SK-N-SH (cell line): ENCODE data around the gene KIFC3. TPM values are rescaled to one million over a fixed set of nuclear protein-coding genes. Genes with fewer than 3 reads are reported as not detected.
A peak's percentile ranks its signal among the peaks of the same experiment; 100 is the strongest.

ENCODE experiments used
- CTCF ChIA-PET: fragments of 300-600, 350-600 bp; formaldehyde crosslinking; extraction: SDS; loops from one replicate; lab custom pipeline; 2021; lab: Yijun Ruan, JAX
- POLR2A ChIA-PET: fragments of 350-600 bp; sonication (Branson Sonifier 250); formaldehyde crosslinking; extraction: SDS; loops from one replicate; lab custom pipeline; 2020; ENCODE audit warnings: antibody characterized with exemption, inconsistent platforms; lab: Yijun Ruan, JAX
- DNase-seq: peaks from one replicate; pipeline ENCODE4 v3.0.0; 2012
- H2AFZ ChIP-seq: fragments of 200-600 bp; sonication (generic); 2 replicates; pipeline ENCODE4 v1.8.1; 2016; ENCODE audit warnings: antibody characterized with exemption, mild to moderate bottlenecking, low read depth
- H3F3A ChIP-seq: fragments of 200-600 bp; sonication (generic); replicated peaks from 2 replicates; pipeline ENCODE3; 2016; ENCODE audit warnings: antibody characterized with exemption, mild to moderate bottlenecking; ENCODE audit not compliant: insufficient read depth
- H3K27ac ChIP-seq, 2 experiments: fragments of 200-500 bp in 1 of 2; fragments of 200-600 bp in 1 of 2; sonication (Bioruptor generic) in 1 of 2; sonication (generic), shearing (Covaris generic) in 1 of 2; 2 replicates each; pipeline versions ENCODE4 v1.5.1 to v1.6.1; 2014 to 2016; ENCODE audit warnings: low read depth in 2 of 2, inconsistent platforms in 1 of 2, low read length in 1 of 2, mild to moderate bottlenecking in 1 of 2, mixed read lengths in 1 of 2
- H3K27me3 ChIP-seq: fragments of 200-600 bp; sonication (generic), shearing (Covaris generic); 2 replicates; pipeline ENCODE4 v1.6.1; 2016; ENCODE audit warnings: mixed run types; ENCODE audit not compliant: insufficient read depth
- H3K36me3 ChIP-seq, 2 experiments: fragments of 200-500 bp in 1 of 2; fragments of 200-600 bp in 1 of 2; sonication (Bioruptor generic) in 1 of 2; sonication (generic) in 1 of 2; replicated peaks in 1 of 2; 2 replicates each; pipeline versions ENCODE3 to v1.5.1; 2014 to 2016; ENCODE audit warnings: low read length in 1 of 2, mild to moderate bottlenecking in 1 of 2; ENCODE audit not compliant: insufficient read depth in 2 of 2, control insufficient read depth in 1 of 2
- H3K4me1 ChIP-seq, 2 experiments: fragments of 200-500 bp in 1 of 2; fragments of 200-600 bp in 1 of 2; sonication (Bioruptor generic) in 1 of 2; sonication (generic), shearing (Covaris generic) in 1 of 2; 2 replicates each; pipeline versions ENCODE4 v1.5.1 to v1.6.1; 2014 to 2016; ENCODE audit warnings: low read depth in 1 of 2, low read length in 1 of 2, mixed run types in 1 of 2; ENCODE audit not compliant: insufficient read depth in 2 of 2, control insufficient read depth in 1 of 2
- H3K4me2 ChIP-seq: fragments of 200-600 bp; sonication (generic), shearing (Covaris generic); 2 replicates; pipeline ENCODE4 v1.6.1; 2017; ENCODE audit warnings: mixed run types
- H3K4me3 ChIP-seq, 2 experiments: fragments of 200-500 bp in 1 of 2; fragments of 200-600 bp in 1 of 2; sonication (Bioruptor generic) in 1 of 2; sonication (generic), shearing (Covaris generic) in 1 of 2; 2 replicates each; pipeline versions ENCODE4 v1.5.1 to v1.8.1; 2014 to 2016; ENCODE audit warnings: low read depth in 2 of 2, inconsistent platforms in 1 of 2, low read length in 1 of 2, mild to moderate bottlenecking in 1 of 2, mixed read lengths in 1 of 2, moderate library complexity in 1 of 2
- H3K79me2 ChIP-seq: fragments of 200-600 bp; sonication (generic); 2 replicates; pipeline ENCODE4 v1.8.1; 2017; ENCODE audit warnings: mild to moderate bottlenecking; ENCODE audit not compliant: insufficient read depth
- H3K9ac ChIP-seq: fragments of 200-600 bp; sonication (generic); 2 replicates; pipeline ENCODE4 v1.6.1; 2017; ENCODE audit warnings: mixed run types
- H3K9me2 ChIP-seq: fragments of 200-600 bp; sonication (generic); 2 replicates; pipeline ENCODE4 v1.6.1; 2017; ENCODE audit warnings: mixed run types
- H3K9me3 ChIP-seq: fragments of 200-600 bp; sonication (generic); 2 replicates; pipeline ENCODE4 v1.6.1; 2017; ENCODE audit warnings: mixed run types, mild to moderate bottlenecking, moderate library complexity
- H4K20me1 ChIP-seq: fragments of 200-600 bp; sonication (generic); 2 replicates; pipeline ENCODE4 v1.6.1; 2017; ENCODE audit warnings: mild to moderate bottlenecking, mixed run types; ENCODE audit not compliant: insufficient read depth
- CHD2 ChIP-seq: fragments of 150-350 bp; IDR thresholded peaks from 2 replicates; pipeline ENCODE4 v1.6.1; 2018; ENCODE audit warnings: low read length; ENCODE audit not compliant: partially characterized antibody
- ELF1 ChIP-seq: IDR thresholded peaks from 2 replicates; pipeline ENCODE4 v1.4.0; 2012
- EP300 ChIP-seq, 2 experiments: IDR thresholded peaks; 2 replicates each; pipeline versions ENCODE4 v1.4.0 to v1.6.1; 2012; ENCODE audit warnings: borderline replicate concordance in 1 of 2, low read depth in 1 of 2, low read length in 1 of 2
- FOSL2 ChIP-seq: IDR thresholded peaks from 2 replicates; pipeline ENCODE4 v1.4.0; 2012; ENCODE audit warnings: low read depth, mild to moderate bottlenecking, moderate library complexity, borderline replicate concordance
- FOXM1 ChIP-seq: IDR thresholded peaks from 2 replicates; pipeline ENCODE4 v1.4.0; 2012; ENCODE audit warnings: low read depth, mild to moderate bottlenecking
- GATA2 ChIP-seq: sonication (generic); formaldehyde crosslinking; IDR thresholded peaks from 2 replicates; pipeline ENCODE4 v1.5.0; 2020; ENCODE audit warnings: mild to moderate bottlenecking, missing genetic modification reagents
- JUND ChIP-seq: IDR thresholded peaks from 2 replicates; pipeline ENCODE4 v1.4.0; 2012
- MEF2A ChIP-seq: IDR thresholded peaks from 2 replicates; pipeline ENCODE4 v1.4.0; 2012; ENCODE audit warnings: low read depth, borderline replicate concordance
- MXI1 ChIP-seq: IDR thresholded peaks from 2 replicates; pipeline ENCODE4 v1.6.1; 2012; ENCODE audit warnings: mild to moderate bottlenecking, low read depth, low read length, improper control_type of control experiment
- NRF1 ChIP-seq: IDR thresholded peaks from 2 replicates; pipeline ENCODE4 v1.6.1; 2012; ENCODE audit warnings: low read depth, mild to moderate bottlenecking, low read length
- RAD21 ChIP-seq: IDR thresholded peaks from 2 replicates; pipeline ENCODE4 v1.6.1; 2012; ENCODE audit warnings: mild to moderate bottlenecking, low read length
- RCOR1 ChIP-seq: fragments of 150-350 bp; IDR thresholded peaks from 2 replicates; pipeline ENCODE4 v1.6.1; 2017; ENCODE audit warnings: antibody characterized with exemption, low read length
- RFX5 ChIP-seq: IDR thresholded peaks from 2 replicates; pipeline ENCODE4 v1.6.1; 2012; ENCODE audit warnings: mild to moderate bottlenecking, improper control_type of control experiment, low read length
- RXRA ChIP-seq: IDR thresholded peaks from 2 replicates; pipeline ENCODE4 v1.4.0; 2012; ENCODE audit warnings: low read depth, mild to moderate bottlenecking, borderline replicate concordance
- SIN3A ChIP-seq: IDR thresholded peaks from 2 replicates; pipeline ENCODE4 v1.6.1; 2012; ENCODE audit warnings: low read depth, mild to moderate bottlenecking, low read length, moderate library complexity, borderline replicate concordance
- SMC3 ChIP-seq: IDR thresholded peaks from 2 replicates; pipeline ENCODE4 v1.6.1; 2012; ENCODE audit warnings: low read depth, low read length, improper control_type of control experiment
- TAF1 ChIP-seq: IDR thresholded peaks from 2 replicates; pipeline ENCODE4 v1.6.1; 2012; ENCODE audit warnings: low read depth, mild to moderate bottlenecking, low read length, moderate library complexity, borderline replicate concordance
- TCF12 ChIP-seq: IDR thresholded peaks from 2 replicates; pipeline ENCODE4 v1.4.0; 2012
- TEAD4 ChIP-seq: IDR thresholded peaks from 2 replicates; pipeline ENCODE4 v1.4.0; 2012; ENCODE audit warnings: mild to moderate bottlenecking, borderline replicate concordance; ENCODE audit not compliant: insufficient read depth
- YY1 ChIP-seq: IDR thresholded peaks from 2 replicates; pipeline ENCODE4 v1.4.0; 2012; ENCODE audit warnings: low read depth, mild to moderate bottlenecking
- WGBS: methylation state at CpG from one replicate; pipeline ENCODE4 v1.1.6; 2017; ENCODE audit warnings: low lambda C conversion rate; 5-methylcytosine and 5-hydroxymethylcytosine counted together
- polyA plus RNA-seq, 3 experiments: library from polyadenylated mRNA; depleted of rRNA; stranded (reverse); fragments of >200 nt; gene quantifications; 2 replicates each; pipeline ENCODE4 v1.2.3, GENCODE V29; 2012
- TF ChIP-seq, protein P1 (sequence below): IDR thresholded peaks from 2 replicates; pipeline ENCODE4 v1.6.1; 2012; ENCODE audit warnings: mild to moderate bottlenecking, low read depth, low read length, moderate library complexity

Gene KIFC3
- polyA plus RNA-seq, 1 of the 3 experiments (the other 2 are of a cell fraction) = 65.4 TPM

- TF ChIP-seq RAD21 (no peak), SMC3 (no peak), FOSL2 (no peak), GATA2 (CRISPR knock-in tag) (no peak), FOXM1 (no peak), RCOR1 (no peak), RXRA (no peak), YY1 (no peak), ELF1 (no peak), TEAD4 (no peak), MEF2A (no peak), RFX5 (no peak), JUND (no peak), NRF1 (no peak)
- TF ChIP-seq, protein P1, sequence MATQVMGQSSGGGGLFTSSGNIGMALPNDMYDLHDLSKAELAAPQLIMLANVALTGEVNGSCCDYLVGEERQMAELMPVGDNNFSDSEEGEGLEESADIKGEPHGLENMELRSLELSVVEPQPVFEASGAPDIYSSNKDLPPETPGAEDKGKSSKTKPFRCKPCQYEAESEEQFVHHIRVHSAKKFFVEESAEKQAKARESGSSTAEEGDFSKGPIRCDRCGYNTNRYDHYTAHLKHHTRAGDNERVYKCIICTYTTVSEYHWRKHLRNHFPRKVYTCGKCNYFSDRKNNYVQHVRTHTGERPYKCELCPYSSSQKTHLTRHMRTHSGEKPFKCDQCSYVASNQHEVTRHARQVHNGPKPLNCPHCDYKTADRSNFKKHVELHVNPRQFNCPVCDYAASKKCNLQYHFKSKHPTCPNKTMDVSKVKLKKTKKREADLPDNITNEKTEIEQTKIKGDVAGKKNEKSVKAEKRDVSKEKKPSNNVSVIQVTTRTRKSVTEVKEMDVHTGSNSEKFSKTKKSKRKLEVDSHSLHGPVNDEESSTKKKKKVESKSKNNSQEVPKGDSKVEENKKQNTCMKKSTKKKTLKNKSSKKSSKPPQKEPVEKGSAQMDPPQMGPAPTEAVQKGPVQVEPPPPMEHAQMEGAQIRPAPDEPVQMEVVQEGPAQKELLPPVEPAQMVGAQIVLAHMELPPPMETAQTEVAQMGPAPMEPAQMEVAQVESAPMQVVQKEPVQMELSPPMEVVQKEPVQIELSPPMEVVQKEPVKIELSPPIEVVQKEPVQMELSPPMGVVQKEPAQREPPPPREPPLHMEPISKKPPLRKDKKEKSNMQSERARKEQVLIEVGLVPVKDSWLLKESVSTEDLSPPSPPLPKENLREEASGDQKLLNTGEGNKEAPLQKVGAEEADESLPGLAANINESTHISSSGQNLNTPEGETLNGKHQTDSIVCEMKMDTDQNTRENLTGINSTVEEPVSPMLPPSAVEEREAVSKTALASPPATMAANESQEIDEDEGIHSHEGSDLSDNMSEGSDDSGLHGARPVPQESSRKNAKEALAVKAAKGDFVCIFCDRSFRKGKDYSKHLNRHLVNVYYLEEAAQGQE = no peak
These were observed 5.8 kb upstream of the KIFC3 start for GRCh38 chr16:57807968-57808528.

DNA sequence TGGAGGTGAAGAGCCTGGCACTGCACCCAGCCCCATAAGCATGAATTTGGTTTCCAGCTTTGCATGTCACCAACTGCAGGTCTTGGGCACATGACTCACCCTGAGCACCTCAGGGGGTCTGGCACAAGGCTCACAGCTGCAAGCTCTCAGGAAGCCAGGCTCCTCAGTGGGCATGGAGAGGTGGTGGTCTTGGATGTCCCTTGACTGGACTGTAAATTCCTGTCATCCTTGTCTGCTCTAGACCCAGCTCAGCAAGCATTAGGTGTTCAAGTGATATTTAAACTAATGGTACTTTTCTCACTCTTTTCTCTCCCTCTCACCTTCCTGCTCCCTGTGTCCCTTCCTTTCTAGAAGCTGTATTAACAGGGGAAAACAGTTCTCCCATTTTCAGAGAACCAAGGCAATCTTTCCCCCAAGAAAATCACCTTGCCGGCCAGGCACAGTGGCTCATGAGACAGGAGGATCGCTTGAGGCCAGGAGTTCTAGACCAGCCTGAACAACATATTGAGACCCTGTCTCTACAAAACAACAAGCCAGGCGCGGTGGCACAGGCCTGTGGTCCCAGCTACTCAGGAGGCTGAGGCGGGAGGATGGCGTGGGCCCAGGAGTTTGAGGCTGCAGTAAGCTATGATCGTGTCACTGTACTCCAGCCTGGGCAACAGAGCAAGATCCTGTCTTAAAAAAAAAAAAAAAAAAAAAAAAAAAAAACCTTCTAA is 5.1 kb upstream of the KIFC3 start:
- WGBS = 72% methylated on average over 7 of the region's 7 CpGs
- POLR2A ChIA-PET = no interaction called here
- TF ChIP-seq FOSL2 = no peak
- no peak for TF ChIP-seq TAF1
- TF ChIP-seq TCF12 = no peak
- no peak for TF ChIP-seq MXI1
- TF ChIP-seq RFX5 = no peak
- TF ChIP-seq, protein P1 = no peak
- TF ChIP-seq ELF1 = no peak
- TF ChIP-seq MEF2A = no peak
- no peak for TF ChIP-seq RAD21
- TF ChIP-seq CHD2 = no peak
- no peak for TF ChIP-seq RCOR1
- no peak for TF ChIP-seq EP300 (IDR thresholded peaks at IDR 0.05; ENCODE audit: borderline replicate concordance in 1 of 2, low read depth in 1 of 2, low read length in 1 of 2)
- TF ChIP-seq SIN3A = no peak

More at GRCh38 chr16:57807968-57808528, 5.8 kb upstream of the KIFC3 start:
- H3K9me3 ChIP-seq = no peaks in the 10 kb centered on the region
- H2AFZ ChIP-seq = peak overlapping the region; percentile 89
- 3% methylated on average over 16 of the region's 16 CpGs for WGBS
- no peaks in the 10 kb centered on the region for H3K9me2 ChIP-seq
- no peaks in the 10 kb centered on the region for H3K36me3 ChIP-seq
- POLR2A ChIA-PET = no interaction called here
- peaks cover 11 to 29% of the 10 kb centered on the region in 2 experiments; a peak in 3 of 4 replicates for H3K4me1 ChIP-seq
- H3K9ac ChIP-seq = no peak overlapping the region
- no peak overlapping the region for H3K27ac ChIP-seq
- peak; percentile 84 for DNase-seq
- peak overlapping the region; percentile 74 for H3K4me2 ChIP-seq
- peaks cover 12% of the 10 kb centered on the region for H3F3A ChIP-seq
- H3K4me3 ChIP-seq = peak overlapping the region; percentile 21 to 49
- H3K27me3 ChIP-seq = no peaks in the 10 kb centered on the region
- H3K79me2 ChIP-seq = no peaks in the 10 kb centered on the region
- no peaks in the 10 kb centered on the region for H4K20me1 ChIP-seq
- CTCF ChIA-PET = interaction anchor here (1.2 to 2.4 kb wide), 2 partner anchors 13 to 193 kb away, joined by 3 to 9 read pairs; partner anchors contain the start of gene USB1

More for the DNA sequence above, 5.1 kb upstream of the KIFC3 start:
- no peak overlapping the region for H3K9ac ChIP-seq
- H3K9me3 ChIP-seq = no peaks in the 10 kb centered on the region
- H3K4me2 ChIP-seq = 0 out of 2 replicates have a peak overlapping the region, but pooled peaks have one; percentile 74
- no peak overlapping the region for H2AFZ ChIP-seq
- CTCF ChIA-PET = interaction anchor here (1.1 to 2.4 kb wide), 2 partner anchors 13 to 56 kb away, joined by 4 to 9 read pairs; no protein-coding TSS in a partner anchor
- H3K4me3 ChIP-seq = no peak overlapping the region
- H3K36me3 ChIP-seq = no peaks in the 10 kb centered on the region
- no peaks in the 10 kb centered on the region for H3K27me3 ChIP-seq
- H3K79me2 ChIP-seq = no peaks in the 10 kb centered on the region
- H3K9me2 ChIP-seq = no peaks in the 10 kb centered on the region
- H4K20me1 ChIP-seq = no peaks in the 10 kb centered on the region
- no peak for DNase-seq
- no peak overlapping the region for H3K27ac ChIP-seq
- peaks cover 17 to 35% of the 10 kb centered on the region in 2 experiments; a peak in 3 of 4 replicates for H3K4me1 ChIP-seq
- H3F3A ChIP-seq = peaks cover 12% of the 10 kb centered on the region
